OCI-LY1 (cell line): ENCODE data around the gene MRPL45.

Experiments
- CTCF ChIP-seq: fragments of 200-600 bp; sonication (generic), shearing (Covaris generic); IDR thresholded peaks from 2 replicates; pipeline ENCODE4 v1.5.1; 2017; ENCODE audit warnings: mild to moderate bottlenecking, antibody characterized with exemption, low read length, moderate library complexity, mixed read lengths
- EZH2 ChIP-seq: fragments of 200-600 bp; sonication (generic), shearing (Covaris generic); IDR thresholded peaks from 2 replicates; pipeline ENCODE4 v1.8.0; 2017; ENCODE audit warnings: borderline replicate concordance, mixed run types, mild to moderate bottlenecking, antibody characterized with exemption, low read length, moderate library complexity, mixed read lengths

GRCh38 chr17:38361694-38362465 lies 64.9 kb downstream of the MRPL45 start:
- TF ChIP-seq CTCF (no peak), EZH2 (no peak)
